NCI-H226 (cell line): Measurements from ENCODE around the gene RAB34.
A peak's percentile ranks its signal among the peaks of the same experiment; 100 is the strongest.

Experiments
- DNase-seq: peaks from one replicate; pipeline ENCODE4 v3.0.0-alpha.2; 2015

RAB34 gene

GRCh38 chr17:28710861-28711722 is 6.6 kb downstream of the RAB34 start:
- DNase-seq, result peak; percentile 90

GRCh38 chr17:28707339-28707720 is 10.3 kb downstream of the RAB34 start:
- no peak for DNase-seq

GRCh38 chr17:28706471-28707338 is 11.0 kb downstream of the RAB34 start:
- DNase-seq, result no peak

DNA sequence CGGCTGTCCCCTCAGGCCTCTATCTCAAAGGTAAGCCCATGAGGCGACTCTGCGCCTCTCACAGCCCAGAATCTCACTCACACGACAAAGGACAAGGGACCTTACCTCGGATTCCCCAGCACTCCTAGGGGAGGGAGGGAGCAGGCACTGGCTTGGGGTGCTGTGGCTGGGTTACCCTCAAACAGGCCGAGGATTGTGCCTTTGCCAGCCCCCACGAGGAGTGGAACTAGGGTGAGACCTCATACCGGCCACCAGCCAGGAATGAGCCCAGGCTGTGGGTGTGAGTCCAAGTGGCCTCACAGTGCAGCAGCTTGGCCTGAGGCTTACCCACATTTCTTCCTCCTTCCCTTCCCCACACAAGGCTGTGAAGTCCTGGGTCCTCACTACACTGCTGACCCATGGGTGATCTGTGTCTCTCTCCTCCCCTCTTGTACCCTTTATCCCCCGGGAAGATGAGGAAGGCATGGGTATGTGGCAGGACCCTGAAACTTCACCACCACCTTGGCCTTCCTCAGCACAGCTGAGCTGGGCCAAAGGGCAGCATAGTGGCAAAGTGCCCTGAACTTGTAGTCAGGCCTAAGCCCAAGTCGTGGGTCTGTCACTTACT is 11.8 kb downstream of the RAB34 start:
- no peak for DNase-seq

GRCh38 chr17:28705074-28705659 is 12.5 kb downstream of the RAB34 start:
- DNase-seq, result no peak

DNA sequence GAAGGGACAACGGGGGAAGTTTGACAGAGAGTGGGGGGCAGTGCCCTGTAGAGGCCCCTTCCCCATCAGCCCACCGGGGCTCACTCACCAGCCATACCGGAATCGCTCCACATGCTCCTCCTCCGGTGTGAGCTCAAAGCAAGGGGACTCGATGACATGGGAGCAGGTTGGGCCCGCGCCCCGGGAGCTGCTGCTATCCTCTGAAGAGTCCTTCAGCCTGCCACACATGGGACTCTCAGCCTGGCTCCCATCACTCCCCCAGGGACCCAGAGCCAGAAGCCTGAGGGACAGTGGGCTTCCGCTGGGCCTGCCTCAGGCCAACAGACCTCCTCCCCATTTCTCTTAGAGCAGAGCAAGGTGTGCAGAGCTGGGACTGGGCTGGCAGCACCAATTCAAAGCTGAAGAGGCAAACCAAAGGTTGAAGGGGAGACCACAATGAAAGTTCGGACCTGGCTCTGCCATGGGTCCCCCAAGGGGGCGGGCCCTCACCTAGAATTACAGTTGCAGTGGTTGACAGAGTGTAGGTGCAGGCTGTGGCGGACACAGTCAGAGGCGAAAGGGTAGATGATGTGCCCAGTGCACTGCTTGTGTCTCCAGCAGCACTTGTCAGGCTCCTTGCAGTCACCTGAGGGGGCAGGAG is 13.3 kb downstream of the RAB34 start:
- no peak for DNase-seq

- no peak for DNase-seq
Observed at GRCh38 chr17:28703552-28704218, 14.0 kb downstream of the RAB34 start.

- DNase-seq, result no peak
Observed at GRCh38 chr17:28702752-28703150, 14.9 kb downstream of the RAB34 start.

DNA sequence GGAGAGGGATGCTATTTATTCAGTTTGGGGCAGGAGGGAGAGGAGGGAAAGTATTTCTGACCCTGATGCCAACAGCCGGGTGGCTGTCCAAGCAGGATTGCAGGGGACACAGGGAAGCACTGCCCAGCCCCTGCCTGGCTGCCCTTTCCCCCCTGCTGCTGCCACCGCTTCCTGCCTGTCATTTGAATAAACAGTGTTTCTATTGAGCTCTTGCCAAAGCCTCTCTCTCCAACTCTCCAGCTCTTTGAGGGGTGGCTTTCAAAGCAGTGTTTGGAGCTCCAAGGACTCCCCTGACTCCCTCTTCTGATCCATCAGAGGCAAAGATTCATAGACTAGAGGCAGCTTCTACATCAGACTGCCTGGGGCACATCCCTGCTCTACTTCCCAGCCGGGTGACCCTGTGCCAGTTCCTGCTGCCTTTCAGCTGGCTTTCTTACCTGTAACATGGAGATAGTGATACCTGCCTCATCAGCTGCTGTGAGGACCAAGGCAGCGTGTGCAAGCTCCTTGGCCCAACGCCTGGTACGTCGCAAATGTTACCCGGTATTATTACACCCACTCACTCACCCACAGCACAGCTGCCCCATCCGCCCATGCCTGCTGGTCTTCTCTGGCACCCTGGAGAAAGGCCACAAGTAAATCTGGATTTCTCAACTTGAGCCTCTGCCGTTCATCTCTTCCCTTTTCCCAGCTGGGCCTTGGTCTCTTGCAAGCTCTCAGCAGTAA is 15.5 kb downstream of the RAB34 start:
- DNase-seq, result no peak

- DNase-seq, result no peak
Observed at GRCh38 chr17:28700830-28701492, 16.7 kb downstream of the RAB34 start.

GRCh38 chr17:28700278-28700677 is 17.4 kb downstream of the RAB34 start:
- DNase-seq, result no peak

GRCh38 chr17:28698253-28698941 is 19.3 kb downstream of the RAB34 start:
- DNase-seq, result no peak

GRCh38 chr17:28693869-28694268 is 23.8 kb downstream of the RAB34 start:
- no peak for DNase-seq

- DNase-seq, result no peak
Observed at GRCh38 chr17:28689011-28689410, 28.7 kb downstream of the RAB34 start.

GRCh38 chr17:28688481-28688880 is 29.2 kb downstream of the RAB34 start:
- no peak for DNase-seq

DNA sequence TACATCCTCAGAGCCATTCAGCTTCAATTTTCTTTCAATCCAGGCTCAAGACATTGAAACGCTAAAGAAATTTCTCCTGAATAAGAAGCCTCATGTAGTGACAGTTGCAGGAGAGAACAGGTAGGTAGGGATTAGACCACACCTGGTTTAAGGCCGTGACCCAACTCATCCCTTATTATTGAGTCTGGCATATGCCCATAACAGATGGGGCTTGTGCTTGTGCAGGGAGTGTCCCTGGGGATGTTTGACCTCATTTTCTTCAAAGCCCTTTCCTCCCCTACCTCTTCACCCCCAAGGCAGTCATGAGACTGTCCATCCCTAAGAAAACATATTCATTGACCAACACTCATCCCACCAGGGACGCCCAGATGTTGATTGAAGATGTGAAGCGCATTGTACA is 31.4 kb downstream of the RAB34 start:
- no peak for DNase-seq

- no peak for DNase-seq
Observed at GRCh38 chr17:28685366-28685765, 32.3 kb downstream of the RAB34 start.

GRCh38 chr17:28684963-28685362 is 32.7 kb downstream of the RAB34 start:
- no peak for DNase-seq

GRCh38 chr17:28682655-28683054 is 35.0 kb downstream of the RAB34 start:
- no peak for DNase-seq

GRCh38 chr17:28675980-28676379 is 41.7 kb downstream of the RAB34 start:
- DNase-seq, result no peak
